Liver (tissue), 9 donors: ENCODE measurements around the gene SIPA1L3. TPM values are rescaled to one million over a fixed set of nuclear protein-coding genes. Genes with fewer than 3 reads are reported as not detected.
"Not testable (repeated sequence)": the region's sequence is repeated elsewhere in the genome, so short reads cannot be mapped to it uniquely, and the experiment has no call there.

Experiments
- DNase-seq: peaks from one replicate; pipeline ENCODE4 v3.0.0-alpha.2; 2017; ENCODE audit warnings: low spot score
- H3K27ac ChIP-seq, 2 donors: one replicate each; pipeline ENCODE4 v1.7.0; 2013; ENCODE audit warnings: inconsistent platforms in 2 of 2, low read length in 2 of 2, control low read depth in 1 of 2, low read depth in 1 of 2, mild to moderate bottlenecking in 1 of 2
- H3K27me3 ChIP-seq, 4 donors: one replicate each; pipeline versions ENCODE4 v1.6.1 to v1.7.0; 2013; ENCODE audit warnings: low read length in 3 of 4, inconsistent platforms in 1 of 4, mild to moderate bottlenecking in 1 of 4, moderate library complexity in 1 of 4; ENCODE audit not compliant: control insufficient read depth in 4 of 4, insufficient read depth in 4 of 4
- H3K36me3 ChIP-seq, 4 donors: one replicate each; pipeline versions ENCODE4 v1.6.1 to v1.7.0; 2013; ENCODE audit warnings: low read length in 3 of 4, mild to moderate bottlenecking in 3 of 4, low read depth in 1 of 4, moderate library complexity in 1 of 4; ENCODE audit not compliant: control insufficient read depth in 4 of 4, insufficient read depth in 3 of 4
- H3K4me1 ChIP-seq, 4 donors: one replicate each; pipeline versions ENCODE4 v1.6.1 to v1.7.0; 2013; ENCODE audit warnings: low read length in 3 of 4, mild to moderate bottlenecking in 3 of 4, moderate library complexity in 1 of 4; ENCODE audit not compliant: control insufficient read depth in 4 of 4, insufficient read depth in 4 of 4
- H3K4me3 ChIP-seq, 3 donors: one replicate each; pipeline versions ENCODE4 v1.6.1 to v1.7.0; 2013; ENCODE audit warnings: low read length in 3 of 3, control low read depth in 1 of 3, low read depth in 1 of 3, mild to moderate bottlenecking in 1 of 3
- H3K9ac ChIP-seq, 2 donors: one replicate each; pipeline ENCODE4 v1.7.0; 2013; ENCODE audit warnings: low read length in 2 of 2, mild to moderate bottlenecking in 2 of 2, moderate library complexity in 2 of 2, control low read depth in 1 of 2, low read depth in 1 of 2
- H3K9me3 ChIP-seq, 4 donors: one replicate each; pipeline versions ENCODE4 v1.6.1 to v1.7.0; 2013; ENCODE audit warnings: low read length in 3 of 4; ENCODE audit not compliant: control insufficient read depth in 4 of 4
- FOXA1 ChIP-seq: IDR thresholded peaks from 2 replicates; pipeline ENCODE4 v1.6.1; 2016; ENCODE audit warnings: antibody characterized with exemption
- FOXA2 ChIP-seq: IDR thresholded peaks from 2 replicates; pipeline ENCODE4 v1.6.1; 2016; ENCODE audit warnings: antibody characterized with exemption
- GABPA ChIP-seq, 2 donors: IDR thresholded peaks in 1 of 2; conservative IDR thresholded peaks in 1 of 2; 2 replicates each; pipeline ENCODE4 v1.6.1; 2016; ENCODE audit warnings: antibody characterized with exemption in 2 of 2, mild to moderate bottlenecking in 1 of 2, moderate library complexity in 1 of 2
- HNF4A ChIP-seq, 2 donors: conservative IDR thresholded peaks; 2 replicates each; pipeline ENCODE4 v1.6.1; 2016; ENCODE audit warnings: antibody characterized with exemption in 2 of 2, mild to moderate bottlenecking in 2 of 2
- HNF4G ChIP-seq: IDR thresholded peaks from 2 replicates; pipeline ENCODE4 v1.6.1; 2016; ENCODE audit warnings: antibody characterized with exemption
- JUND ChIP-seq, 2 donors: IDR thresholded peaks; 2 replicates each; pipeline ENCODE4 v1.6.1; 2016; ENCODE audit warnings: antibody characterized with exemption in 2 of 2
- SP1 ChIP-seq: IDR thresholded peaks from 2 replicates; pipeline ENCODE4 v1.6.1; 2018; ENCODE audit warnings: antibody characterized with exemption, mild to moderate bottlenecking
- TAF1 ChIP-seq: conservative IDR thresholded peaks from 2 replicates; pipeline ENCODE4 v1.6.1; 2016; ENCODE audit warnings: antibody characterized with exemption, mild to moderate bottlenecking
- YY1 ChIP-seq: IDR thresholded peaks from 2 replicates; pipeline ENCODE4 v1.6.1; 2016; ENCODE audit warnings: antibody characterized with exemption, mild to moderate bottlenecking
- WGBS: extraction: QIAGEN DNeasy Blood & Tissue Kit; methylation state at CpG from one replicate; pipeline ENCODE4 v1.1.7; 2013; 5-methylcytosine and 5-hydroxymethylcytosine counted together
- polyA plus RNA-seq, 2 donors: library from polyadenylated mRNA; stranded (reverse) in 1 of 2; unstranded in 1 of 2; fragments of 200-250 nt in 1 of 2; fragments of >200 nt in 1 of 2; fragmentation: Nextera tagmentation in 1 of 2; extraction: Ambion mirVana in 1 of 2; gene quantifications; one replicate each; pipeline versions ENCODE4 v1.2.1 to v1.2.3, GENCODE V29; 2013 to 2015
- total RNA-seq, 2 donors: library from RNA; depleted of rRNA; stranded (reverse); fragments of >200 nt; gene quantifications; one replicate each; pipeline ENCODE4 v1.2.3, GENCODE V29; 2014
- TF ChIP-seq, protein P1 (sequence below): IDR thresholded peaks from 2 replicates; pipeline ENCODE4 v1.6.1; 2016; ENCODE audit warnings: antibody characterized with exemption
- TF ChIP-seq, protein P2 (sequence below): IDR thresholded peaks from 2 replicates; pipeline ENCODE4 v1.6.1; 2016; ENCODE audit warnings: antibody characterized with exemption
- TF ChIP-seq, protein P3 (sequence below): IDR thresholded peaks from 2 replicates; pipeline ENCODE4 v1.6.1; 2016; ENCODE audit warnings: antibody characterized with exemption
- TF ChIP-seq, protein P4 (sequence below): fragments of 150-350 bp; IDR thresholded peaks from 2 replicates; pipeline ENCODE4 v1.5.1; 2017; ENCODE audit warnings: improper control_type of control experiment, low read depth, low read length; ENCODE audit not compliant: missing input control
- donor health status: healthy.
- donor health status: healthy.
- donor health status: healthy.
- donor health status: healthy.
- donor health status: healthy.

Gene SIPA1L3
- total and polyA plus RNA-seq, 4 donors = 2.4 to 10.0 (median 4.4) TPM

DNA sequence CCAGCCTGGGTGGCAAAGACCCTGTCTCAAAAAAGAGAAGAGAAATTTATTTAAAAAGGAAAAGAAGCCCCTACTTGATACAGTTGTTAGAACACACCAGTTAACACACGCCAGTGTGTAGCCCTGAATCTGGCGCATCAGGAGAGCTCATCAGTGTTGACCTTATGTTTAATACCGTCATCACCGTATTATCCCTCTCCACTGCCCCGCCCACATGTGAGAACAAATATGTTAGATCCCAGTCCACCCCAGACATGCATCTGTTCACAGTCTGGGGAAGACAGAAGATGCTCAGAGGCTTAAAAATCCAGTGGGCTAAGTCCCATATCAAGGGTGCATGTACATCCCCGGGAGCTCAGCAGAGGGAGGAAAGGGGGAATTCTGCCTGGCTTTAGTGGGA lies 161.8 kb downstream of the SIPA1L3 start:
- H3K4me3 ChIP-seq = no peak overlapping the region
- no peaks in the 10 kb centered on the region for H3K9me3 ChIP-seq
- no peak for DNase-seq
- TF ChIP-seq YY1 (no peak), SP1 (no peak), TAF1 (no peak), HNF4G (no peak), FOXA1 (no peak), HNF4A (conservative IDR thresholded peaks at IDR 0.05) (no peak), JUND (IDR thresholded peaks at IDR 0.05) (no peak), FOXA2 (no peak)
- TF ChIP-seq, protein P1, sequence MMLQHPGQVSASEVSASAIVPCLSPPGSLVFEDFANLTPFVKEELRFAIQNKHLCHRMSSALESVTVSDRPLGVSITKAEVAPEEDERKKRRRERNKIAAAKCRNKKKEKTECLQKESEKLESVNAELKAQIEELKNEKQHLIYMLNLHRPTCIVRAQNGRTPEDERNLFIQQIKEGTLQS = no peak
- TF ChIP-seq, protein P2, sequence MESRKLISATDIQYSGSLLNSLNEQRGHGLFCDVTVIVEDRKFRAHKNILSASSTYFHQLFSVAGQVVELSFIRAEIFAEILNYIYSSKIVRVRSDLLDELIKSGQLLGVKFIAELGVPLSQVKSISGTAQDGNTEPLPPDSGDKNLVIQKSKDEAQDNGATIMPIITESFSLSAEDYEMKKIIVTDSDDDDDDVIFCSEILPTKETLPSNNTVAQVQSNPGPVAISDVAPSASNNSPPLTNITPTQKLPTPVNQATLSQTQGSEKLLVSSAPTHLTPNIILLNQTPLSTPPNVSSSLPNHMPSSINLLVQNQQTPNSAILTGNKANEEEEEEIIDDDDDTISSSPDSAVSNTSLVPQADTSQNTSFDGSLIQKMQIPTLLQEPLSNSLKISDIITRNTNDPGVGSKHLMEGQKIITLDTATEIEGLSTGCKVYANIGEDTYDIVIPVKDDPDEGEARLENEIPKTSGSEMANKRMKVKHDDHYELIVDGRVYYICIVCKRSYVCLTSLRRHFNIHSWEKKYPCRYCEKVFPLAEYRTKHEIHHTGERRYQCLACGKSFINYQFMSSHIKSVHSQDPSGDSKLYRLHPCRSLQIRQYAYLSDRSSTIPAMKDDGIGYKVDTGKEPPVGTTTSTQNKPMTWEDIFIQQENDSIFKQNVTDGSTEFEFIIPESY = no peak
- TF ChIP-seq, protein P3, sequence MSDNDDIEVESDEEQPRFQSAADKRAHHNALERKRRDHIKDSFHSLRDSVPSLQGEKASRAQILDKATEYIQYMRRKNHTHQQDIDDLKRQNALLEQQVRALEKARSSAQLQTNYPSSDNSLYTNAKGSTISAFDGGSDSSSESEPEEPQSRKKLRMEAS = no peak
- TF ChIP-seq, protein P4, sequence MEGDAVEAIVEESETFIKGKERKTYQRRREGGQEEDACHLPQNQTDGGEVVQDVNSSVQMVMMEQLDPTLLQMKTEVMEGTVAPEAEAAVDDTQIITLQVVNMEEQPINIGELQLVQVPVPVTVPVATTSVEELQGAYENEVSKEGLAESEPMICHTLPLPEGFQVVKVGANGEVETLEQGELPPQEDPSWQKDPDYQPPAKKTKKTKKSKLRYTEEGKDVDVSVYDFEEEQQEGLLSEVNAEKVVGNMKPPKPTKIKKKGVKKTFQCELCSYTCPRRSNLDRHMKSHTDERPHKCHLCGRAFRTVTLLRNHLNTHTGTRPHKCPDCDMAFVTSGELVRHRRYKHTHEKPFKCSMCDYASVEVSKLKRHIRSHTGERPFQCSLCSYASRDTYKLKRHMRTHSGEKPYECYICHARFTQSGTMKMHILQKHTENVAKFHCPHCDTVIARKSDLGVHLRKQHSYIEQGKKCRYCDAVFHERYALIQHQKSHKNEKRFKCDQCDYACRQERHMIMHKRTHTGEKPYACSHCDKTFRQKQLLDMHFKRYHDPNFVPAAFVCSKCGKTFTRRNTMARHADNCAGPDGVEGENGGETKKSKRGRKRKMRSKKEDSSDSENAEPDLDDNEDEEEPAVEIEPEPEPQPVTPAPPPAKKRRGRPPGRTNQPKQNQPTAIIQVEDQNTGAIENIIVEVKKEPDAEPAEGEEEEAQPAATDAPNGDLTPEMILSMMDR = no peak
- no peak overlapping the region for H3K27ac ChIP-seq
- no peak overlapping the region for H3K9ac ChIP-seq
- no peaks in the 10 kb centered on the region for H3K36me3 ChIP-seq
- H3K4me1 ChIP-seq = no peaks in the 10 kb centered on the region
- no peaks in the 10 kb centered on the region for H3K27me3 ChIP-seq
- 93% methylated on average over 6 of the region's 6 CpGs for WGBS

DNA sequence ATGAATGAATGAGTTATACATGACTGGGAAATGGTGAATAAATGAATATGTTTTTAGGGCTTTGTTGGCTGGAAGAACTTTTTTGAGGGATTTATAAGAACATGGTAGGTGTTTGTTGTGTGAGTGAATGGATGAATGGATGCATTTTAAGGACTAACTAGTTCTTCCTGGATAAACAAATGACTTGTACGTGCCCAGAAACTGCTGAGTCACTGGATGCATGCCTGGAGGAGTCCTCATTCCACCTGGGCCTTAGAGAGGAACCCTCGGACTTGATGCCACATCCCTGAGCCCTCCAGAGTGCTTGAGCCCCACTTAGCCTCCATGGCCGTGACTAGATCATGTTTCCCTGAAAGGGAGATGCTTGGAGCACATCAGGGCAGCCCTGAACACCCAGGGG lies 163.6 kb downstream of the SIPA1L3 start:
- H3K36me3 ChIP-seq = no peaks in the 10 kb centered on the region
- no peaks in the 10 kb centered on the region for H3K9me3 ChIP-seq
- H3K4me3 ChIP-seq = no peak overlapping the region
- WGBS = 80% methylated on average over 3 of the region's 3 CpGs
- H3K27ac ChIP-seq = no peak overlapping the region
- no peak for DNase-seq
- TF ChIP-seq, protein P4 = no peak
- TF ChIP-seq GABPA (IDR thresholded peaks at IDR 0.05 in 1 of 2, conservative IDR thresholded peaks at IDR 0.05 in 1 of 2) (no peak), HNF4G (no peak), HNF4A (conservative IDR thresholded peaks at IDR 0.05) (no peak)
- TF ChIP-seq, protein P1 = no peak
- H3K4me1 ChIP-seq = peaks cover 0 to 5% (median 0%) of the 10 kb centered on the region in 4 donors
- H3K9ac ChIP-seq = no peak overlapping the region
- H3K27me3 ChIP-seq = no peaks in the 10 kb centered on the region

DNA sequence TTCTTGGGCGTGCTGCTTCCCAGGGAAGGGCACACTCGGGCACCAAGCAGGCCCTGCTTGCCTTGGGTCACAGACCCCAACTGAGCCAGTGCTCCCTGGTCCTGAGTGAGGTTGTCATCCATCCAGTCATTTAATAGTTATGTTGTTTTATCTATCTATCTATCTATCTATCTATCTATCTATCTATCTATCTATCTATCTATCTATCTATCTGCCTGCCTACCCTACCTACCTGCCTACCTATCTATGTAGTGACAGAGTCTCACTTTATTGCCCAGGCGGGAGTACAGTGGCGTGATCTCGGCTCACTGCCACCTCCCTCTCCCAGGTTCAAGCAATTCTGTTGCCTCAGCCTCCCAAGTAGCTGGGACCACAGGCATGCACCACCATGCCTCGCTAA lies 164.0 kb downstream of the SIPA1L3 start:
- H3K4me1 ChIP-seq, DNase-seq, H3K9me3 ChIP-seq, H3K36me3 ChIP-seq, H3K27ac ChIP-seq, H3K9ac ChIP-seq, H3K4me3 ChIP-seq, H3K27me3 ChIP-seq: not testable (repeated sequence)
- WGBS = 97% methylated on average over 6 of the region's 6 CpGs
